K562 (cell line): ENCODE results near the gene DCP2. TPM values are rescaled to one million over a fixed set of nuclear protein-coding genes. Genes with fewer than 3 reads are reported as not detected.
A peak's percentile ranks its signal among the peaks of the same experiment; 100 is the strongest.

ENCODE experiments used
- KLF1 ChIP-seq: fragments of 450-650 bp; IDR thresholded peaks from 2 replicates; pipeline ENCODE4 v1.6.1; 2016; ENCODE audit warnings: missing genetic modification characterization, missing compliant biosample characterization
- NR2C1 ChIP-seq, 2 experiments: fragments of 450-650 bp; IDR thresholded peaks; 2 replicates each; pipeline ENCODE4 v1.6.1; 2017; ENCODE audit warnings: mild to moderate bottlenecking in 2 of 2, antibody characterized with exemption in 1 of 2, inconsistent platforms in 1 of 2, missing compliant biosample characterization in 1 of 2, missing genetic modification characterization in 1 of 2
- PRDM10 ChIP-seq: fragments of 450-650 bp; IDR thresholded peaks from 2 replicates; pipeline ENCODE4 v1.6.1; 2018; ENCODE audit not compliant: partially characterized antibody
- ZKSCAN8 ChIP-seq: fragments of 200-800 bp; sonication (Bioruptor generic); IDR thresholded peaks from 2 replicates; pipeline ENCODE4 v1.6.1; 2016; ENCODE audit warnings: missing genetic modification characterization, missing compliant biosample characterization
- polyA plus RNA-seq, 8 experiments: library from polyadenylated mRNA; depleted of rRNA in 4 of 8; stranded (reverse) in 5 of 8; unstranded in 3 of 8; fragments of >200 nt; fragmentation: Nextera tagmentation in 2 of 8; fragmentation: Illumina TruSeq in 1 of 8; extraction: Ambion mirVana in 2 of 8; extraction: Trizol in 1 of 8; gene quantifications; 2 replicates each; pipeline versions ENCODE4 v1.2.1 to v1.2.3, GENCODE V29; 2011 to 2014; ENCODE audit warnings: inconsistent platforms in 1 of 8, missing spikeins in 1 of 8
- total RNA-seq, 7 experiments: library from RNA; depleted of rRNA in 6 of 7; stranded (reverse); fragments of >200 nt in 6 of 7; fragmentation: Illumina TruSeq in 2 of 7; extraction: Trizol in 2 of 7; gene quantifications; 2 replicates each; pipeline versions ENCODE4 v1.2.1 to v1.2.3, GENCODE V29; 2011 to 2021; ENCODE audit warnings: low replicate concordance in 1 of 7
- TF ChIP-seq, protein P1 (sequence below): fragments of 450-650 bp; formaldehyde crosslinking; IDR thresholded peaks from 2 replicates; pipeline ENCODE4 v1.4.0; 2022; ENCODE audit warnings: missing genetic modification characterization
- TF ChIP-seq, protein P2 (sequence below): fragments of 450-650 bp; formaldehyde crosslinking; IDR thresholded peaks from 2 replicates; pipeline ENCODE4 v1.4.0; 2022; ENCODE audit warnings: mild to moderate bottlenecking, moderate library complexity
- TF ChIP-seq, protein P3 (sequence below): fragments of 450-650 bp; formaldehyde crosslinking; IDR thresholded peaks from 2 replicates; pipeline ENCODE4 v1.4.0; 2020; ENCODE audit warnings: mild to moderate bottlenecking, moderate library complexity
- TF ChIP-seq, protein P4 (sequence below), 3 experiments: fragments of 200-800 bp in 1 of 3; sonication (Bioruptor generic) in 1 of 3; sonication (generic) in 1 of 3; formaldehyde crosslinking in 1 of 3; IDR thresholded peaks; 2 replicates each; pipeline versions ENCODE4 v1.6.1 to v1.8.0; 2016 to 2022; ENCODE audit warnings: mild to moderate bottlenecking in 2 of 3, missing compliant biosample characterization in 2 of 3, missing genetic modification characterization in 2 of 3, missing genetic modification reagents in 1 of 3

The DCP2 gene
- total and polyA plus RNA-seq, 9 of the 15 experiments (the other 6 are each of a cell fraction or from before 2014, with no cell fraction given): 25.9 to 109 (median 46.7) TPM

DNA sequence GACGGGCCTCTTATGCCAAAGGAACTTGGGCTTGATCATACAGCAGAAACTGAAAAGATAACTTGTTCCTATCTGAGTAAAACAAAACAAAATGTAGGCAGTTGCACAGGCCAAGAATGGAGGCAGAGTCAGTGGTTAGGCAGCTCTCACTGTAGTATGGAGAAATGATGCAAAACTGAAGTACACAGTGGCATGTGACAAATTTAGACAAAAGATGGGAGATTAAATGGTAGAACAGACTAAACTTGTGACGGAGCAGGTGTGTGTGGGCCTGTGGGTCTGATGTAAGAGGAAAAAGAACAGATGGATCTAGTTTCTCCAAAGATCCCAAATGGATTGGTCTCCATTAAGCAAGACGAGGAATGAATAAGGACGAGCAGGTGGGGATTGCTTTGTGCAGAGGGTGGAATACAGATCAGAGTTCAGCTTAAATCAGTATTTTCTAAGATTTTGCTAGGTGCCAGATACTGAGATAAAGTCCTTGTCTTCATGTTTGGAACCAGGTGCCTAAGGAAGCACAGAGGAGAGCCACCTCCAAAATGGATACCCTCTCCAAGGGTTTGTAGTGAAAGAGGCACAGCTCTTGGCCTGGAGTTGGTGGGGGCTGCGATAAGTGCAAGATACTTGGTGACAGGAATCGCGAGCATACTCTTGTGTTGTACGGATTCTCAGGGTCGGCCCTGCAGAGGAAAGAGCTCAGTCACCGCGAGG lies 722 bp upstream of the DCP2 start (continued):
- no peak for TF ChIP-seq ZKSCAN8 (CRISPR knock-in tag)
- TF ChIP-seq, protein P1, sequence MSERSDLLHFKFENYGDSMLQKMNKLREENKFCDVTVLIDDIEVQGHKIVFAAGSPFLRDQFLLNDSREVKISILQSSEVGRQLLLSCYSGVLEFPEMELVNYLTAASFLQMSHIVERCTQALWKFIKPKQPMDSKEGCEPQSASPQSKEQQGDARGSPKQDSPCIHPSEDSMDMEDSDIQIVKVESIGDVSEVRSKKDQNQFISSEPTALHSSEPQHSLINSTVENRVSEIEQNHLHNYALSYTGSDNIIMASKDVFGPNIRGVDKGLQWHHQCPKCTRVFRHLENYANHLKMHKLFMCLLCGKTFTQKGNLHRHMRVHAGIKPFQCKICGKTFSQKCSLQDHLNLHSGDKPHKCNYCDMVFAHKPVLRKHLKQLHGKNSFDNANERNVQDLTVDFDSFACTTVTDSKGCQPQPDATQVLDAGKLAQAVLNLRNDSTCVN (CRISPR knock-in tag): 0 out of 2 replicates have a peak, but pooled peaks have one; percentile 17
- TF ChIP-seq NR2C1 (IDR thresholded peaks at IDR 0.05): peak; percentile 19; the same call in 1 of the 2 replicates
- TF ChIP-seq NR2C1 (tag; IDR thresholded peaks at IDR 0.05): peak; percentile 53; the same call in 1 of the 2 replicates
- peak; percentile 26 for TF ChIP-seq PRDM10
- no peak for TF ChIP-seq KLF1 (tag)
- TF ChIP-seq, protein P2, sequence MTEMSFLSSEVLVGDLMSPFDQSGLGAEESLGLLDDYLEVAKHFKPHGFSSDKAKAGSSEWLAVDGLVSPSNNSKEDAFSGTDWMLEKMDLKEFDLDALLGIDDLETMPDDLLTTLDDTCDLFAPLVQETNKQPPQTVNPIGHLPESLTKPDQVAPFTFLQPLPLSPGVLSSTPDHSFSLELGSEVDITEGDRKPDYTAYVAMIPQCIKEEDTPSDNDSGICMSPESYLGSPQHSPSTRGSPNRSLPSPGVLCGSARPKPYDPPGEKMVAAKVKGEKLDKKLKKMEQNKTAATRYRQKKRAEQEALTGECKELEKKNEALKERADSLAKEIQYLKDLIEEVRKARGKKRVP (CRISPR knock-in tag): peak; percentile 47; the same call in 1 of the 2 replicates
- TF ChIP-seq, protein P3, sequence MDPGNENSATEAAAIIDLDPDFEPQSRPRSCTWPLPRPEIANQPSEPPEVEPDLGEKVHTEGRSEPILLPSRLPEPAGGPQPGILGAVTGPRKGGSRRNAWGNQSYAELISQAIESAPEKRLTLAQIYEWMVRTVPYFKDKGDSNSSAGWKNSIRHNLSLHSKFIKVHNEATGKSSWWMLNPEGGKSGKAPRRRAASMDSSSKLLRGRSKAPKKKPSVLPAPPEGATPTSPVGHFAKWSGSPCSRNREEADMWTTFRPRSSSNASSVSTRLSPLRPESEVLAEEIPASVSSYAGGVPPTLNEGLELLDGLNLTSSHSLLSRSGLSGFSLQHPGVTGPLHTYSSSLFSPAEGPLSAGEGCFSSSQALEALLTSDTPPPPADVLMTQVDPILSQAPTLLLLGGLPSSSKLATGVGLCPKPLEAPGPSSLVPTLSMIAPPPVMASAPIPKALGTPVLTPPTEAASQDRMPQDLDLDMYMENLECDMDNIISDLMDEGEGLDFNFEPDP: 0 out of 2 replicates have a peak, but pooled peaks have one; percentile 58
- TF ChIP-seq, protein P4, sequence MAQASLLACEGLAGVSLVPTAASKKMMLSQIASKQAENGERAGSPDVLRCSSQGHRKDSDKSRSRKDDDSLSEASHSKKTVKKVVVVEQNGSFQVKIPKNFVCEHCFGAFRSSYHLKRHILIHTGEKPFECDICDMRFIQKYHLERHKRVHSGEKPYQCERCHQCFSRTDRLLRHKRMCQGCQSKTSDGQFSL (CRISPR knock-in tag; IDR thresholded peaks at IDR 0.05): no peak
- TF ChIP-seq, protein P4 (tag; IDR thresholded peaks at IDR 0.05): 0 out of 4 replicates have a peak, but pooled peaks of 1 of the 2 experiments have one; percentile 46
